SK-N-SH treated with all-trans-retinoic acid at 6 μM for 48 hours (cell line): ENCODE results near the gene LBHD1.

Experiments
- ARNTL ChIP-seq: fragments of 450-650 bp; formaldehyde crosslinking; IDR thresholded peaks from 2 replicates; pipeline ENCODE4 v1.5.0; 2020; ENCODE audit warnings: low read depth, mild to moderate bottlenecking, moderate library complexity, borderline replicate concordance
- BACH2 ChIP-seq: fragments of 250-450 bp; sonication (Bioruptor Pico); IDR thresholded peaks from 2 replicates; pipeline ENCODE4 v1.9.0; 2021; ENCODE audit warnings: mild to moderate bottlenecking, borderline replicate concordance
- CREB5 ChIP-seq: fragments of 250-450 bp; sonication (Bioruptor Pico); IDR thresholded peaks from 2 replicates; pipeline ENCODE4 v1.5.1; 2020; ENCODE audit warnings: low read depth, mild to moderate bottlenecking, moderate library complexity
- CSDC2 ChIP-seq: fragments of 250-450 bp; sonication (Bioruptor Pico); IDR thresholded peaks from 2 replicates; pipeline ENCODE4 v1.5.0; 2020; ENCODE audit warnings: mild to moderate bottlenecking, moderate library complexity
- CSRNP3 ChIP-seq: fragments of 250-450 bp; sonication (Bioruptor Pico); IDR thresholded peaks from 2 replicates; pipeline ENCODE4 v1.5.1; 2021; ENCODE audit warnings: mild to moderate bottlenecking, moderate library complexity
- GLIS3 ChIP-seq: fragments of 250-450 bp; sonication (Bioruptor Pico); IDR thresholded peaks from 2 replicates; pipeline ENCODE4 v1.5.0; 2020; ENCODE audit warnings: mild to moderate bottlenecking, moderate library complexity
- PATZ1 ChIP-seq: fragments of 250-450 bp; sonication (Bioruptor Pico); IDR thresholded peaks from 2 replicates; pipeline ENCODE4 v1.8.0; 2020; ENCODE audit warnings: mild to moderate bottlenecking, moderate library complexity, borderline replicate concordance
- SNAI2 ChIP-seq: fragments of 250-450 bp; sonication (Bioruptor Pico); IDR thresholded peaks from 2 replicates; pipeline ENCODE4 v1.5.0; 2020; ENCODE audit warnings: mild to moderate bottlenecking, moderate library complexity
- TOX ChIP-seq: fragments of 250-450 bp; sonication (Bioruptor Pico); IDR thresholded peaks from 2 replicates; pipeline ENCODE4 v1.8.0; 2021; ENCODE audit warnings: mild to moderate bottlenecking, moderate library complexity, borderline replicate concordance
- ZC3H10 ChIP-seq: fragments of 250-450 bp; sonication (Bioruptor Pico); IDR thresholded peaks from 2 replicates; pipeline ENCODE4 v1.5.1; 2021; ENCODE audit warnings: mild to moderate bottlenecking, moderate library complexity
- ZFP3 ChIP-seq: fragments of 250-450 bp; sonication (Bioruptor Pico); IDR thresholded peaks from 2 replicates; pipeline ENCODE4 v1.5.0; 2020; ENCODE audit warnings: mild to moderate bottlenecking, moderate library complexity

- no peak for TF ChIP-seq TOX
- TF ChIP-seq ARNTL (CRISPR knock-in tag): no peak
- no peak for TF ChIP-seq BACH2
- TF ChIP-seq PATZ1 (CRISPR knock-in tag): peak; percentile 54; the same call in 1 of the 2 replicates
- peak; percentile 71; the same call in 1 of the 2 replicates for TF ChIP-seq CSDC2
- 0 out of 2 replicates have a peak, but pooled peaks have one; percentile 24 for TF ChIP-seq CSRNP3
- TF ChIP-seq CREB5 (CRISPR knock-in tag): no peak
- TF ChIP-seq SNAI2 (CRISPR knock-in tag): peak; percentile 48; the same call in 1 of the 2 replicates
- TF ChIP-seq ZC3H10 (CRISPR knock-in tag): 0 out of 2 replicates have a peak, but pooled peaks have one; percentile 45
- peak; percentile 55; the same call in 1 of the 2 replicates for TF ChIP-seq ZFP3 (CRISPR knock-in tag)
- TF ChIP-seq GLIS3 (CRISPR knock-in tag): no peak
Observed at GRCh38 chr11:62709247-62710000, 37.4 kb upstream of the LBHD1 start.
